ENCODE measurements around the gene SUPT20HL2.
"Not testable (repeated sequence)": the region's sequence is repeated elsewhere in the genome, so short reads cannot be mapped to it uniquely, and the experiment has no call there.

Gene SUPT20HL2

DNA sequence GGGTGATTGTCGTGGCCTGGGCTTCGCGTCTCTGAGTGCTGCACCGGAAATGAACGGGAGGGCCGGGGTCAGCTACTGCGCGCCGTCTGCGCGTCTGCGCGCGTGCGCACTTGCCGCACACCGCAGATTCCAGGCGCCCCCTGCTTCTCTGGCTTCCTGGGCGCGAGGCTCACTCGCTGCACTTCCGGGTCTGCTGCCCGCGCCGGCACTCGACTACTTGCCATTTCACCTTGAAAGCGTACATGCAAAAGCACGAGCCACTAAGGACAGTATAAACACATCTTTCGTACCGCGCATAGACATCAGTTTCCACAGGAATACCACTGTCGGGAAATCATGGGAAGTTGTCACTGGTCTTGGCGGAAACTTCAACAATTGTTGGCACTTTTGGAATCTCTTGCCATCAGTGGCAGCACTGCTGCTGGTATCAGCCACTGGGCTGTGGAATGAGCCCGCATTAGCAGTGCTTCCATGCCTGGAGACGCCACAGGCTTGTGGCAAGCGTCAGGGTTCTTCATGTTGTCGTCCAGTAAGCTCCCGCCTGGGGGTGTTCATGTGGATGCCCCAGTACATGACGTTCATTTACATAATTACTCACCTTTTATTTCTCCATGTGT, at the start of gene SUPT20HL2:
SUPT20HL2 (minus strand) TSS at position 51 of the 617 bp plus-strand sequence. CDS start 754 bp downstream, outside the sequence.
- no peak for DNase-seq (ENCODE audit: low spot score)

DNA sequence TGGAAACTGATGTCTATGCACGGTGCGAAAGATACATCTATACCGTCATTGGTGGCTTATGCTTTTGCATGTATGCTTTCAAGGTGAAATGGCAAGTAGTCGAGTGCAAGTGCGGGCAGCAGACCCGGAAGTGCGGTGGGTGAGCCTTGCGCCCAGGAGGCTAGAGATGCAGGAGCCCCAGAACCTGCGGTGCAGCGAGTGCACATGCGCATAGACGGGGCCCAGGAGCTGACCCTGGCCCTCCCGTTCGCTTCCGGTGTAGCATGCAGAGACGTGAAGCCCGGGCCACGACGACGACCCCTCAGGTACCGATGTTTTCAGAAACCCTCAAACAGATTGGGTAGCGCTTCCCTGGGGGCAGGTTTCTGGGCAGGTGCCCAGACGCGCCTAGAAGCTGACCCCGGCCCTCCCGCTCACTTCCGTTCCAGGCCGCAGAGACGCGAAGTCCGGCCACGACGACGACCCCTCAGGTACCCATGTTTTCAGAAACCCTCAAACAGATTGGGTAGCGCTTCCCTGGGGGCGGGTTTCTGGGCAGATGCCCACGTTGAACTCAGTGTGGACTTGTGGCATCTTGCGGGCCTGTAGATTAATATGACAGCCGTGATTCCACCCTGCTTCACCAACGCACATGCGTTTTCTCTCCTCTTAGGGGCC, 48.3 kb upstream of the SUPT20HL2 start:
- DNase-seq (ENCODE audit: low spot score) = not testable (repeated sequence)

DNA sequence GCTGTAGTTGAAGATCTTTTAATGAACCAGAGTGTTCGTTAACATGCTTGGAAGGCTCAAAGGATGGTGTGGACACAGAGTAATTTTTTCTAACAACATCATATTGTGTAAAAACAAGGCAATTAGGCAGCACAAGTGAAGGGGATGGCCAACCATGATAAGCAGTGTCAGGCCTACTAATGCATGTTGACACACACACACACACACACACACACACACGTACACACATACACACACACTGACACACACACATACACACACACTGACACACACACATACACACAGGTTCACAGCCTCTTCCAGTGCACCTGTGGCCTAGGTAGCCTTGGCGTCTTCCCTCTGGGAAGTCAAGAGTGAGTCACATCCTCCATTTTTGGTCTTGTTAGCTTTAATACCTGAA, 46.4 kb upstream of the SUPT20HL2 start, which contains the start of gene SUPT20HL1:
SUPT20HL1 (plus strand) TSS at position 368 of the 400 bp plus-strand sequence. CDS start 2,122 bp downstream, outside the sequence.
- DNase-seq (ENCODE audit: low spot score) = no peak

DNA sequence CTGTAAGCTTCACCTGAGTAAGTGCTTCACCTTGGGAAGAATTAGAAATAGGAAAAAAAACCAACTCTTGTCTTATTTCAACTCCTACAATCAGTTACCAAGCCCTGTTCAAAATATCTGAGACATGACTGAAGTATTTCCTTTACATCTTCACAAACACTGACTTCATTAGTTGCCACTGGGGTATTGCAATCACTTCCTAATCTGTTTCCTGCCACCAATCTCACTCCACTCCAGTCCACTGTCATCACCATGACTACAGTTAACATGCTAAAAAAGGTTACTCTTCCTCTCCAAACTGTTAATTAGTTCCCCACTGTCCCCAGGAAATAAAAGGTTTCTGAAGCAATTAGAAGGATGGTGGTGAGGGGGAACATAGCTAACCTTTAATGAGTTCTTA, 43.2 kb upstream of the SUPT20HL2 start:
- DNase-seq (ENCODE audit: low spot score) = no peak

DNA sequence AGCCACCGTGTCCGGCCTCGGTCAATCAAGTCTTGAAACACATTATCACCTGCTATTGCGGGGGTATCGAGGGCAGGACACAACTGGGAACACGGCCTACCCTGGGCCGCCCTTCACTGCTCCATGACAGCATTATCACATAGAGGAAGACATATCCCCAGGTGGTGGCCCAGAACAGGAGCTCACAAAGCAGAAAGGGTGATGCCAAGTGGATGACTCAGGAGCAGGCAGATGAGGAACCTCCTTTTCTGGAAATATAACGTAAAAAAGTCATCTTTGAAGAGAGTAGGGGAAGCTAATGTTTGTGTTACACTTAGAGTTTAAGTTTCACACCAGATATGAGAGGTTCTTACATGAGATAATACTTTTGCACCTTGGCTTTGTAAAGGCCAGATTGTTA, 41.2 kb upstream of the SUPT20HL2 start:
- DNase-seq (ENCODE audit: low spot score) = no peak

DNA sequence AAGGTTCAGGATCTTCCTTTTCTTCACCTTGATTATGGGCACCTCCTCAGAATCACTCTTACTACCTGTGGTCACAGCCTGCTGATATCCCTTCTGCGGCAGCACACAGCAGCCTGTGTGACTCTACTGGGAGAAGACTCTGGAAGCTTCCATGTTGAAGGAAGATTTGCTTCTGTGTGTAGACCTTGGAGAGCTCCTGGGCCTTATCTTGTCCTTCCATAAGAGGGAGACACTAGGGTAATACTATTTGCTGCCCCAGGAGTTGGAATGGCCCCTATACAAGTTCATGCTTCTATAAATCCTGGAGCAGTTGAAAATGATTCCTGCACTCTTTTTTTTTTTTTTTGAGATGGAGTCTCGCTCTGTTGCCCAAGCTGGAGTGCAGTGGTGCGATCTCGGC, 36.3 kb upstream of the SUPT20HL2 start:
- no peak for DNase-seq (ENCODE audit: low spot score)

DNA sequence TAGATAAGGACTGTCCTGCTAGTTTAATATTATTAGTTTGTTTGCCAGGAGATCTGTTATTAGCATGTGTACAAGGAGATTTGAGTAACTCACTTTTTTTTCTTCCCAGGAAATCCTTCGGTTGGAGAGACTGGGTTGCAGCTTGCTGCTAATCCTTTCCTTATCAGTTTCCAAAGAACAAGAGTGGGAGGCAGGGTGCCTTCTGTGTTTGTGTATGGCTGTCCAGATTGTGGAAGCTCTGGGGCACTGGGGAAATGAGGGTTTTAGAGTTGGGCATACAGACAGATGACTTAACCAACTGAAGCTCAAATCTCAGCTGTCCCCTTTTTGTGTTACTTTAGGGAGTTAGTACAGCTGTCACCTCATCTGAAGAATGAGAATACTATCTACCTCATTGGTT, 34.0 kb upstream of the SUPT20HL2 start:
- DNase-seq (ENCODE audit: low spot score) = no peak

DNA sequence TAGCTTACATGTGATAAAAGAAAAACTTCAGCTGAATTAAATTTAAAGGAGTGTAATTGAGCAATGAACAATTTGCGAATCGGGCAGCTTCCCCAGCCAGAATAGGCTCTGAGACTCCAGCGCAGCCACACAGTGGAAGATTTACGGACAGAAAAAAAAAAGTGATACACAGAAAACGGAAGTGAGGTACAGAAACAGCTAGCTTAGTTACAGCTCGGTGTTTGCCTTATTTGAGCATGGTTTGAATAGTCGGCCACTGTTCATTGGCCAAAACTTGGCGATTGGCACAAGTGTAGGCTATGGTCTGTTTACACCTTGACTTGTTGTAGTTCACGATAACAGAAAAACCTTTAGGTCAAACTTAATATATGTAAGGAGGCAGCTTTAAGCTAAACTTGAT, 29.9 kb upstream of the SUPT20HL2 start:
- no peak for DNase-seq (ENCODE audit: low spot score)

DNA sequence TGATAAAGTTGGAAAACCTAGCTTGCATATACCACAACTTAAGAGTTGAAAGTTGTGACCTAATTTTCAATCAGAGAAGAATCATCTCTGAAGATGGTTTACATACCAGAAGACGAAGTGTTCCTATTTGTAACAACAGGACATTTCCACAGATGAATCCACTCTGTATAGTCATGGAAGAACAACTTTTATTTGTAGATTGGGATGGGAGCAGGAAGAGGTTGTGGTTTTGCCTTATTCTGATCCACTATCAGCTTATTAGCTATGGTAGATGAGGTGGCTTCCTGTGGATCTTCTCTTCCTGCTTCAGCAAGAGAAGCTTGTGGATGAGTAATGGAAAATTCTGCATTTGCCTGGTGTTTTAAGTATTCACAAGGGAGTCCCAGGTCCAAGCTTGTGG, 27.9 kb upstream of the SUPT20HL2 start:
- DNase-seq (ENCODE audit: low spot score) = no peak

DNA sequence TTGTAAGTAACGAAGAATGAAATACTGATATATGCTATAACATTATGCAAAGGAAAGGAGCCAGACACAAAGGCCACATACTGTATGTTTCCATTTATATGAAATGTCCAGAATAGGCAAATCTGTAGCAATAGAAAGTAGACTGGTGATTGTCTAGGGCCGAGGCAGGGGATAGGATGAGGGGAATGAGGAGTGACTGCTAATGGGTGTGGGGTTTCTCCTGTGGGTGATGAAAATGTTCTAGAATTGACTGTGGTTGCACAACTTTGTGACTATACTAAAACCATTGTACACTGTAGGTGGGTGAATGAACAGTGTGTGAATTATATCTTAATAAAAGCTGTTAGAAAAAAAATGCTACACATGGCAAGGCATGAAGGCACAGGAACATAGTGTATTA, 26.6 kb upstream of the SUPT20HL2 start:
- DNase-seq (ENCODE audit: low spot score) = no peak

DNA sequence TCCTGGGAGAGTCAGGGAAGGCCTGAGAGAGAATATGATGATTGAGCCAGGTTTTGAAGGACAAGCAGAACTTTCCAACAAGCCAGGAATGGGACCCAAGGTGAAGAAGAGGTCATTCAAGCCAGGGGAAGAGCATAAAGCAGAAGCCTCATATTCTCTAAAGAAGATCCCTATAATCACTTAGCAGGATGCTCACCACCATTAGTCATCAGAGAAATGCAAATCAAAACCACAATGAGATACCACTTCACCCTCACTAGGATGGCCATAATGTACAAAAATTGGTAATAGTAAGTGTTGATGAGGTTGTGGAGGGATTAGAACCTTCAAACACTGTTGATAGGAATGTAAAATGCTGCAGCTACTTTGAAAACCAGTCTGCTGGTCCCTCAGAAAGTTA, 26.0 kb upstream of the SUPT20HL2 start:
- DNase-seq (ENCODE audit: low spot score) = no peak

DNA sequence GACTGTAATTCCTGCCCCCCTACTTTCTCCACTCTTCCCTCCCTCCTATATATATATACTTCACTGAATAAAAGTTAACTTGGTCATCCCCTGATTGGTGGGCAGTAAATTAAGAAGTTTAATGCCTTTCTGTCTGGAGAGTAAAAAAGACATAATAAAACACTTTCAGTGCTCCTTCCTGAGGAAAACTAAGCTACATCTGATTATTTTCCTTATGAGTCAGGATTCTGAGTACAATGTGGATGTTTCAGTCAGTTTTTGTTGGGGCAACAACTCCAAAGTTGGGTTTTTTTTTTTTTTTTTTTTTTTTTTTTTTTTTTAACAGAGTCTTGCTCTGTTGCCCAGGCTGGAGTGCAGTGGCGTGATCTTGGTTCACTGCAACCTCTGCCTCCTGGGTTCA, 22.0 kb upstream of the SUPT20HL2 start:
- no peak for DNase-seq (ENCODE audit: low spot score)

DNA sequence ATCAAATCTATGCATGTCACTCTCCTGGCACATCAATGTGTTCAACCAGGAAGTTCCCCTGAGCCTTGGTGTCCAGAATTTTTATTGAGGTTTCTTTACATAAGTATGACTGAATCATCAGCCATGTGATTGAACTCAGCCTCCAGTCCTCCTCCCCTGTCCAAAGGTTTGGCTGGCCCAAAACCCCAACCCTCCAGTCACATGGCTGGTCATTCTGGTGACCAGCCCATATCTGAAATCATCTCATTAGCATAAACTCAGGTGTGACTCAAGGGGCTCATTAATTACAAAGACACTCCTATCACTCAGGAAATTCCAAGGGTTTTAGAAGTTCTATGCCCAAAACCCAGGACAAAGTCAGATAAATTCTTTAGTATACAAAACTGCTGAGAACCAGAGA, 20.6 kb upstream of the SUPT20HL2 start:
- no peak for DNase-seq (ENCODE audit: low spot score)

DNA sequence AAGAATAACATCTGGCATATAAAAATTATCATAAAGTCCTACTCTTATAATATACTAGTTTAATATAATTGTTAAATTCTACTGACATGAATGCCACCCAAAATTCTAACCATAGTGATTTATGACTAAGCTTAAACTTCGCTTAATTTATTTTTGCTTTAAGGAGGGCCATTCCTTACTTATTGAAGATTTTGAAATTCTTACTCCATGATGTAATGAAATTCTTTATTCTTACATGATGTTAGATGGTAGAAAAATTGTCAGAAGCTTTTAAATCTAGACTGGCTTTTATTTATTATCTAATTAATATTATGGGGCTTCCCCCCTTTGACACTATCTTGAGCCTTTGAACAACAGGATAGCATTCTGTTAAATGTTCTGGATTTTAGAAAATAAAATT, 19.5 kb upstream of the SUPT20HL2 start:
- DNase-seq (ENCODE audit: low spot score) = no peak

DNA sequence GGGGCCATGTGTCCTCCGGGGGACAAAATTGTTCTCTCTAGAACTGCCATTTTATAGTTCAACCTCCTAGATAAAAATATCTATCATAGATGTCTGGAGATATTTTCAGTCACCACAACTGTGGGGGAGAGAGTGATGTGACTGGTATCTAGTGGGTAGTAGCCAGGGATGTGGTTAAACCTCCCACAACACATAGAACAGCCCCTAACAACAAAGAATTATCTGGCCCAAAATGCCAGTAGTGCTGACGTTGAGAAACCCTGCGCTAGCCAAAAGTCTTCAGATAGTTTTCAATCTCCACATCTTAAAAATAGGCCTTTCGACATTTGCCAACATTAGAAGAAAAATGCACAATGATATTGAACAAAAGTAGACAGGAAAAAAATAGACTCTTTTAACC, 19.0 kb upstream of the SUPT20HL2 start:
- DNase-seq (ENCODE audit: low spot score) = no peak

DNA sequence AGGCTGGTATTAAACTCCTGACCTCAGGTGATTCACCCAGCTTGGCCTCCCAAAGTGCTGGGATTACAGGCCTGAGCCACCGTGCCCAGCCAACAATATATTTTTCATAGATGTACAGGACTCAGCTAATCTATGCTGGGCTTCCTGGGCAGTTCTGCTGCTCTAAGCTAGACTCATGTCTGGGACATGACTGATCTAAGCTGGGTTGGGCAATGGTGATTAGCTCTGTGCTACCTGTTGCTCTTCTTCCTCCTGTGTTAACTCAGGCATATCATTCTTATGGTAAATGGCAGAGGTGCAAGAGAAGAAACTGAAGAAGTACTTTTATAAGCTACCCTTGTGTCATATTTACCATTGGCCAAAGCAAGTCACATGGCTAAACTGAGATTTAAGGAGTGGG, 11.4 kb upstream of the SUPT20HL2 start:
- no peak for DNase-seq (ENCODE audit: low spot score)

DNA sequence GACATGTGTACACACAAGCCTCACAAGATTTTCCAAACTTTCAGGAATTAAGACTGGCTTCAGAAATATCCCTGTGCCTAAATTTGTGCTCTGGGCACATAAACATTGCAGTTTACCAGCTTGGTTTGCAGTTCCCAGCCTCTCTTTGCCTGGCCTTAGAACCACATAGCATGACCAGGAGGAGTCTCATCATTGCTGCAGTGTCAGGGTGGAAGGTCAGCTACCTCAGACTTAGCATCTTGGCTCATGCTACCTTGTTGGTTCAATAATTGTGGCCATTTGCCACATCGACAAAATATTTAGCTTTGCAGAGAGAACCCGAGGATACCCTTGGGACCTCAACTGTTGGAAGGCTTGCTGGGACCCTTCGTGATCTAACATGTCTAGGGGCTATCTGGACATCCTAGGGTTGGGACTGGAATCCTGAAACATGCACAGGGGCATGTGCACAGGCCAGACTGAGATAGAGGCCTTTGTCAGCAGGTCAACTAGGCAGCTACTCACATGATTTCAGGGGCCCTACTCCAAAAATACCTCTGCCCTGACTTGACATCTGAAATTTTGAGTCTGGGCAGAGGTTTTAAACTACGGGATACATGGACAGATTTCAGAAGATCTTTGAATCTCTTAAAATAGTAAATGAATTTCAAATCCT, 8.0 kb upstream of the SUPT20HL2 start:
- DNase-seq (ENCODE audit: low spot score) = no peak

DNA sequence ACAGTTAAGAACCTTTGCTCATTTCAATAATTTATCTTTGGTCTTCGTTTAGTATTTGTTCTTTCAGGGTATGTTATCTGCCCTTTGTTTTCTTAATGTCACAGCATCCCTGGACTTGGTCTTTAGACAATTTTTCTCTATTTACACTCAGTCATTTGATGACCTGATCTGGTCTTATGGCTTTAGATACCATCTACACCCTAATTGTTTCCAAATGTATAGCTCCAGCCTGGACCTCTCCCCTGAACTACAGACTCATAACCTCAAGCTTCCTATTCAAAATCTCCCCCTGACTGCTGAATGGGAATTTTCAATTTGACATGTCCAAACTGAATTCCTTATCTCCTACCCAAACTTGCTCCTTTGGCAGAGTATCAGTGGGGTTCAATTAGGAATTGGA, 3.7 kb upstream of the SUPT20HL2 start:
- no peak for DNase-seq (ENCODE audit: low spot score)

DNA sequence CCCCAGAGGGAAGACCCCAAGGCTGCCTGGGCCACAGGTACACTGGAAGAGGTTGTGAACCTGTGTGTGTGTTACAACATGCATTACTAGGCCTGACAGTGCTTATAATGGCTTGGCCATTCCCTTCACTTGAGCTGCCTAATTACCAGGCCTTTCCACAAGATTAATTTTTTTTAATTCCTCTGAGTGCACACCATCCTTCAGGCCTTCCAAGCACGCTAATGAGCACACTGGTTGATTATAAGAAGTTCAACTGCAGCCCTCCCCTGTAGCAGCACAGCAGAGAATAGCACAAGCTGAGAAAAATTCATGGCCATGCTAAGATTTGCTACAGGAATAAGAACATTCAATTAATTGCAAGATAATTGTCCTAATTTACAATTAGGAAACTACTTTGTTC, 2.2 kb upstream of the SUPT20HL2 start:
- no peak for DNase-seq (ENCODE audit: low spot score)

DNA sequence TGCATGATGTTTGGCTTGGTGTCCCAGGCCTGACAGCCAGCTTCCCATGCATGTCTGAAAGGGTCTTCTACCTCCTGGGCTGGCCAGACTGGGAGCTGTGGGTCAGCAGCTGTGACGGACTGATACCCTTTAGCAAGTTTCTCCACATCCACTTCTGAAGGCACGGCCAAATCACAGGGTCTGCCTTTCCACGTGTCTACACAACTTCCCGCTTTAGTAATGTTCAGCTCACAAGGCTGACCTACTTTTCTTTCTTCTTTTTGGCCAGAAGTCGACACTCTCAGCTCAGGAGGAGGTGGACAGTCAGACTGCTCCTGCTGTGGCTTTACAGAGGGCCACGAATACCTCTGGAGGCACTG, 1.6 kb downstream of the SUPT20HL2 start:
- not testable (repeated sequence) for DNase-seq (ENCODE audit: low spot score)

DNA sequence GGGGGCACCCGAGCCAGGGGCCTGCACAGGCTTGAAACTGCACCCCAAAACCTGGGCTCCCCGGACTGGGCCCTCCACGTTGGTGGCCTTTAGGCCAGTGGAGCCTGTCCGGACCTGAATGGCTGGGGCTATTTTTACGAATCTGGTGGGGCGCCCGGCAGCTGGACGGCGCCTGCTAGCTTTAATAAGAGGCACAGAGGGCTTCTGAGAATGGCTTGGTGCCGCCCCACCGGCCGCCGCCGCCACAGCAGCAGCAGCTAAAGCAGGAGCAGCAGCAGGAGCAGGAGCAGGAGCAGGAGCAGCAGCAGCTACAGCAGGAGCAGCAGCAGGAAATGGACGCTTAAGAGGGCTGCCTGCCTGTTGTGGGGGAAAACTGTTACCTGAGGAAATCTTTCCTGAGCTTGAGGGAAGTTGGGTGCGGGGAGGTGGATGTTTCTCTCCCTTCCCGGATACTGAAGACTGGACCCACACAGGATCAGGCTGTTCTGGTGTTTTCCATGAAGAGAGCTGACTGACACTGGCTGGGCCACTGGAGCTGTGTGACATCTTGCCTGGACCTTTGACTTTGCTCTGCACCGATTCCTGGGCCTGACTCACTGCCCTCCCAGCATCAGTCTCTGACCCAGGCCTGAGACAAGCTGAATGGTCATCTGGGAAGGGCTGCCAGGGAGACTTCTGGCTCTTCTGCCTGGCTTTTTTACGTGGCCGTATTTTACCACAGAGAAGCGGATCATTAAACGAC, 2.2 kb downstream of the SUPT20HL2 start:
- DNase-seq (ENCODE audit: low spot score) = not testable (repeated sequence)

DNA sequence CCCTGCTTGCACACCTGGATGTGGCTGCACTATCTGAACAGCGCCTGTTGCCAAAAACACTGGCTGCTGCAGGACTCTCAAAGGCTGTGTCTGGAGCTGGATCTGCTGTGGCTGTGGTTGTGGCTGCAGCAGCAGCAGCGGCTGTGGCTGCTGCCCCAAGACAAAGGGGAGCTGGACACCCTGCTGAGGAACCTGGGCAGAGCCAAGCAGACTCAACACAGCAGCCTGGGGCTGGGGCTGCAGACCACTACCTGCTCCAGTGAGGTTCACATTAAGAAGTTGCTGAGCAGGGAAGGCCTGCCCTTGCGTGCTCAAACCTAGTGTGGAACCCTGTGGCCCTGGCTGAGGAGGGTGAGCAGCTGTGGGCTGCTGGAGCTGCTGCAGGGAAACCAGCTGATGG, 3.0 kb downstream of the SUPT20HL2 start:
- not testable (repeated sequence) for DNase-seq (ENCODE audit: low spot score)
